Endothelial cell of umbilical vein (primary cell): ENCODE measurements around the gene DLG1. TPM values are rescaled to one million over a fixed set of nuclear protein-coding genes. Genes with fewer than 3 reads are reported as not detected.

Experiments
- BruUV-seq: library from RNA; stranded (reverse); fragments of 400-500 nt; replicated peaks from 2 replicates; lab custom pipeline; 2021; lab: Mats Ljungman, UMichigan
- CTCF ChIA-PET: fragments of 300-600, 350-600 bp; sonication (Branson Sonifier 250); formaldehyde crosslinking; loops from one replicate; lab custom pipeline; 2021; ENCODE audit warnings: antibody characterized with exemption, inconsistent platforms; lab: Charles Lee
- POLR2A ChIA-PET: fragments of 300-600, 350-600 bp; sonication (Branson Sonifier 250); formaldehyde crosslinking; loops from one replicate; lab custom pipeline; 2021; ENCODE audit warnings: antibody characterized with exemption, inconsistent platforms; lab: Charles Lee
- DNase-seq: peaks from one replicate; pipeline ENCODE4 v3.0.0-alpha.2; 2011; ENCODE audit warnings: low read depth, low spot score
- FAIRE-seq: peaks from 2 replicates; lab custom pipeline; 2011; peaks lifted over from hg19 to GRCh38; lab: Jason Lieb, UNC
- H2AFZ ChIP-seq: 2 replicates; pipeline ENCODE4 v1.6.0; 2012; ENCODE audit warnings: low read depth, low read length, control low read depth, inconsistent platforms
- H3K27ac ChIP-seq: 2 replicates; pipeline ENCODE4 v1.5.1; 2011; ENCODE audit warnings: low read depth, mild to moderate bottlenecking, control low read depth, low read length, moderate library complexity; ENCODE audit not compliant: insufficient read depth
- H3K27me3 ChIP-seq, 2 experiments: 2 replicates each; pipeline versions ENCODE4 v1.6.0 to v1.6.1; 2011; ENCODE audit warnings: low read length in 2 of 2, mixed read lengths in 1 of 2; ENCODE audit not compliant: control insufficient read depth in 2 of 2, insufficient read depth in 2 of 2
- H3K36me3 ChIP-seq, 2 experiments: 2 replicates in 1 of 2; 3 replicates in 1 of 2; pipeline ENCODE4 v1.5.1; 2011; ENCODE audit warnings: low read length in 2 of 2, mild to moderate bottlenecking in 1 of 2, moderate library complexity in 1 of 2; ENCODE audit not compliant: control insufficient read depth in 2 of 2, insufficient read depth in 2 of 2; ENCODE audit errors: extremely low read depth in 1 of 2
- H3K4me1 ChIP-seq: 3 replicates; pipeline ENCODE4 v1.5.1; 2011; ENCODE audit warnings: mild to moderate bottlenecking, low read length; ENCODE audit not compliant: control insufficient read depth, insufficient read depth; ENCODE audit errors: extremely low read depth
- H3K4me2 ChIP-seq: 2 replicates; pipeline ENCODE4 v1.6.1; 2011; ENCODE audit warnings: low read length, control low read depth, mixed read lengths; ENCODE audit not compliant: insufficient read depth
- H3K4me3 ChIP-seq, 3 experiments: fragments of 200-600 bp in 1 of 3; sonication (generic), shearing (Covaris generic) in 1 of 3; replicated peaks in 1 of 3; 2 replicates each; pipeline ENCODE4 v1.5.1; 2011 to 2016; ENCODE audit warnings: control low read depth in 3 of 3, low read length in 3 of 3, mild to moderate bottlenecking in 2 of 3, inconsistent platforms in 1 of 3, low read depth in 1 of 3, moderate library complexity in 1 of 3; ENCODE audit not compliant: insufficient read depth in 1 of 3
- H3K79me2 ChIP-seq: 2 replicates; pipeline ENCODE4 v1.6.0; 2012; ENCODE audit warnings: low read length, inconsistent platforms; ENCODE audit not compliant: control insufficient read depth, insufficient read depth
- H3K9ac ChIP-seq: replicated peaks from 2 replicates; pipeline ENCODE3; 2011; ENCODE audit warnings: low read length, control low read depth; ENCODE audit not compliant: insufficient read depth; ENCODE audit errors: extremely low read depth
- H3K9me1 ChIP-seq: replicated peaks from 3 replicates; pipeline ENCODE4 v1.6.0; 2011; ENCODE audit warnings: mild to moderate bottlenecking, low read length; ENCODE audit not compliant: control insufficient read depth, insufficient read depth; ENCODE audit errors: extremely low read depth
- H3K9me3 ChIP-seq: replicated peaks from 2 replicates; pipeline ENCODE4 v1.5.1; 2012; ENCODE audit warnings: low read length, inconsistent platforms; ENCODE audit not compliant: control insufficient read depth, insufficient read depth
- H4K20me1 ChIP-seq: replicated peaks from 2 replicates; pipeline ENCODE3; 2011; ENCODE audit warnings: mild to moderate bottlenecking, low read length; ENCODE audit not compliant: control insufficient read depth, insufficient read depth; ENCODE audit errors: extremely low read depth
- CTCF ChIP-seq, 2 donors: IDR thresholded peaks; 1 replicate in 1 of 2; 2 replicates in 1 of 2; pipeline ENCODE4 v1.5.1; 2011; ENCODE audit warnings: low read length in 2 of 2, mild to moderate bottlenecking in 2 of 2, moderate library complexity in 2 of 2, control low read depth in 1 of 2, inconsistent platforms in 1 of 2, low read depth in 1 of 2; ENCODE audit not compliant: insufficient read depth in 1 of 2; ENCODE audit errors: extremely low read depth in 1 of 2
- EZH2 ChIP-seq: IDR thresholded peaks from 2 replicates; pipeline ENCODE4 v1.6.1; 2012; ENCODE audit warnings: borderline replicate concordance, low read depth, mild to moderate bottlenecking, moderate library complexity, low read length, inconsistent platforms; ENCODE audit not compliant: severe bottlenecking
- FOS ChIP-seq: IDR thresholded peaks from 2 replicates; pipeline ENCODE4 v1.6.1; 2011; ENCODE audit warnings: mild to moderate bottlenecking, low read length, moderate library complexity, borderline replicate concordance; ENCODE audit not compliant: insufficient read depth
- GATA2 ChIP-seq: IDR thresholded peaks from 2 replicates; pipeline ENCODE4 v1.7.0; 2011; ENCODE audit warnings: low read depth, mild to moderate bottlenecking, moderate library complexity, mixed read lengths, low read length; ENCODE audit not compliant: insufficient read length, insufficient read depth
- JUN ChIP-seq: IDR thresholded peaks from 2 replicates; pipeline ENCODE4 v1.6.1; 2011; ENCODE audit warnings: borderline replicate concordance, low read depth; ENCODE audit not compliant: insufficient read length, insufficient read depth
- MAX ChIP-seq: IDR thresholded peaks from 2 replicates; pipeline ENCODE4 v1.6.1; 2011; ENCODE audit not compliant: insufficient read depth, insufficient read length
- MYC ChIP-seq: IDR thresholded peaks from one replicate; pipeline ENCODE4 v1.6.1; 2011; ENCODE audit warnings: mild to moderate bottlenecking, low read depth, low read length
- POLR2A ChIP-seq: IDR thresholded peaks from 2 replicates; pipeline ENCODE4 v1.6.1; 2012; ENCODE audit warnings: low read depth, mild to moderate bottlenecking, control low read depth, low read length
- POLR2AphosphoS5 ChIP-seq: IDR thresholded peaks from 2 replicates; pipeline ENCODE4 v1.6.1; 2012; ENCODE audit warnings: low read depth, mild to moderate bottlenecking, control low read depth, low read length, moderate library complexity; ENCODE audit not compliant: insufficient read depth
- dilution Hi-C: fragments of 300-500 bp; cut with MboI; formaldehyde crosslinking; loops from one replicate; pipeline ENCODE4 v1.15.0; 2019; ENCODE audit warnings: low sequenced_read_pairs; ENCODE audit not compliant: extremely low pct_ligation_motif_present
- intact Hi-C: fragments of 100-400 bp; cut with micrococcal nuclease; formaldehyde crosslinking; loops from one replicate; pipeline ENCODE4 v1.10.0; 2022
- polyA plus RNA-seq, 4 experiments: library from polyadenylated mRNA; depleted of rRNA in 3 of 4; stranded (reverse) in 3 of 4; unstranded in 1 of 4; fragments of >200 nt; gene quantifications; 2 replicates each; pipeline versions ENCODE4 v1.2.1 to v1.2.3, GENCODE V29; 2011 to 2012; ENCODE audit warnings: missing spikeins in 1 of 4
- total RNA-seq: library from RNA; stranded (reverse); gene quantifications from 2 replicates; pipeline ENCODE4 v1.2.3, GENCODE V29; 2021

Gene DLG1
- total and polyA plus RNA-seq, 2 donors (not counting 3 experiments of a cell fraction or from before 2014, with no cell fraction given) = 26.5 to 80.1 TPM

GRCh38 chr3:197030379-197031314 lies 267.8 kb downstream of the DLG1 start:
- no peaks in the 10 kb centered on the region for H3K36me3 ChIP-seq
- H3K4me2 ChIP-seq = no peak overlapping the region
- ChIA-PET POLR2A (no interaction called here), CTCF (interaction anchor here (0.7 to 4.9 kb wide), 13 partner anchors 10 to 479 kb away, joined by 3 to 40 read pairs (median 5); no protein-coding TSS in a partner anchor)
- dilution Hi-C loops (no loop called here), intact Hi-C loops (loop anchor here (1.0 kb wide), 1 partner anchor 28 kb away; no protein-coding TSS in a partner anchor)
- FAIRE-seq (no peak), DNase-seq (no peak)
- no peak overlapping the region for H3K9ac ChIP-seq
- H3K27me3 ChIP-seq = peaks cover 1 to 2% of the 10 kb centered on the region in 2 experiments
- no peak overlapping the region for H2AFZ ChIP-seq
- TF ChIP-seq FOS (no peak), JUN (no peak), EZH2 (no peak), MYC (no peak), GATA2 (no peak), CTCF (IDR thresholded peaks at IDR 0.05; ENCODE audit: extremely low read depth in 1 of 2, insufficient read depth in 1 of 2, low read depth in 1 of 2, low read length in 2 of 2) (no peak), MAX (no peak), POLR2A (no peak), POLR2AphosphoS5 (no peak)
- peaks cover 9% of the 10 kb centered on the region for H3K4me1 ChIP-seq
- no peaks in the 10 kb centered on the region for H3K79me2 ChIP-seq
- H3K9me3 ChIP-seq = no peaks in the 10 kb centered on the region
- no TSS peak for BruUV-seq
- no peaks in the 10 kb centered on the region for H4K20me1 ChIP-seq
- H3K4me3 ChIP-seq = no peak overlapping the region
- no peaks in the 10 kb centered on the region for H3K9me1 ChIP-seq
- peak overlapping the region; percentile 5 for H3K27ac ChIP-seq
